Esophagus squamous epithelium (tissue), 5 donors: ENCODE results near the gene NAT8L. TPM values are rescaled to one million over a fixed set of nuclear protein-coding genes. Genes with fewer than 3 reads are reported as not detected.

ENCODE experiments used
- DNase-seq: peaks from one replicate; lab custom pipeline; 2025; lab: John Stamatoyannopoulos, UW
- H3K27ac ChIP-seq, 4 donors: fragments of 200-600 bp; sonication (generic); one replicate each; pipeline ENCODE4 v1.5.1; 2016 to 2019; ENCODE audit warnings: mild to moderate bottlenecking in 1 of 4
- H3K27me3 ChIP-seq, 4 donors: fragments of 200-600 bp; sonication (generic); 1 replicate in 3 of 4; 2 replicates in 1 of 4; pipeline versions ENCODE4 v1.5.1 to v1.6.0; 2017 to 2021; ENCODE audit warnings: antibody characterized with exemption in 1 of 4
- H3K36me3 ChIP-seq, 3 donors: fragments of 200-600 bp; sonication (generic); one replicate each; pipeline ENCODE4 v1.5.1; 2016 to 2019
- H3K4me1 ChIP-seq, 3 donors: fragments of 200-600 bp; sonication (generic); one replicate each; pipeline ENCODE4 v1.5.1; 2017 to 2019
- H3K4me3 ChIP-seq, 4 donors: fragments of 200-600 bp; sonication (generic); 1 replicate in 3 of 4; 2 replicates in 1 of 4; pipeline ENCODE4 v1.5.1; 2016 to 2019; ENCODE audit warnings: mild to moderate bottlenecking in 2 of 4, moderate library complexity in 1 of 4
- H3K9me3 ChIP-seq, 3 donors: fragments of 200-600 bp; sonication (generic); one replicate each; pipeline ENCODE4 v1.5.1; 2016 to 2019
- POLR2A ChIP-seq, 4 donors: fragments of 450-650 bp; IDR thresholded peaks; one replicate each; pipeline ENCODE4 v1.6.1; 2017; ENCODE audit warnings: antibody characterized with exemption in 4 of 4, mild to moderate bottlenecking in 4 of 4, moderate library complexity in 3 of 4
- WGBS, 2 donors: methylation state at CpG; one replicate each; pipeline ENCODE4 v1.1.5; 2018; 5-methylcytosine and 5-hydroxymethylcytosine counted together
- intact Hi-C: fragments of 100-400 bp; cut with DNase I; formaldehyde crosslinking; loops from one replicate; pipeline ENCODE4 v1.15.0; 2022
- total RNA-seq, 4 donors: library from RNA; depleted of rRNA; stranded (reverse); fragments of >200 nt; gene quantifications; one replicate each; pipeline ENCODE4 v1.1.0, GENCODE V29; 2016
- TF ChIP-seq, protein P1 (sequence below), 6 experiments: fragments of 450-650 bp in 4 of 6; fragments of 200-600 bp in 2 of 6; sonication (generic) in 2 of 6; IDR thresholded peaks; one replicate each; pipeline ENCODE4 v1.5.1; 2016 to 2019; ENCODE audit warnings: antibody characterized with exemption in 6 of 6, mild to moderate bottlenecking in 4 of 6, moderate library complexity in 4 of 6
- donor health status: DM: yes; HTN: yes; CAD: no.

Gene NAT8L
- total RNA-seq, 4 donors from 2014 or later, result under 0.01 TPM; not detected in 3

GRCh38 chr4:2080429-2081300 lies 21.5 kb downstream of the NAT8L start:
- H3K27ac ChIP-seq, result no peak overlapping the region
- H3K4me1 ChIP-seq, result no peaks in the 10 kb centered on the region
- H3K27me3 ChIP-seq, result no peaks in the 10 kb centered on the region
- no peaks in the 10 kb centered on the region for H3K36me3 ChIP-seq
- intact Hi-C loops, result no loop called here
- H3K9me3 ChIP-seq, result no peaks in the 10 kb centered on the region
- no peak for TF ChIP-seq POLR2A (IDR thresholded peaks at IDR 0.05)
- TF ChIP-seq, protein P1, sequence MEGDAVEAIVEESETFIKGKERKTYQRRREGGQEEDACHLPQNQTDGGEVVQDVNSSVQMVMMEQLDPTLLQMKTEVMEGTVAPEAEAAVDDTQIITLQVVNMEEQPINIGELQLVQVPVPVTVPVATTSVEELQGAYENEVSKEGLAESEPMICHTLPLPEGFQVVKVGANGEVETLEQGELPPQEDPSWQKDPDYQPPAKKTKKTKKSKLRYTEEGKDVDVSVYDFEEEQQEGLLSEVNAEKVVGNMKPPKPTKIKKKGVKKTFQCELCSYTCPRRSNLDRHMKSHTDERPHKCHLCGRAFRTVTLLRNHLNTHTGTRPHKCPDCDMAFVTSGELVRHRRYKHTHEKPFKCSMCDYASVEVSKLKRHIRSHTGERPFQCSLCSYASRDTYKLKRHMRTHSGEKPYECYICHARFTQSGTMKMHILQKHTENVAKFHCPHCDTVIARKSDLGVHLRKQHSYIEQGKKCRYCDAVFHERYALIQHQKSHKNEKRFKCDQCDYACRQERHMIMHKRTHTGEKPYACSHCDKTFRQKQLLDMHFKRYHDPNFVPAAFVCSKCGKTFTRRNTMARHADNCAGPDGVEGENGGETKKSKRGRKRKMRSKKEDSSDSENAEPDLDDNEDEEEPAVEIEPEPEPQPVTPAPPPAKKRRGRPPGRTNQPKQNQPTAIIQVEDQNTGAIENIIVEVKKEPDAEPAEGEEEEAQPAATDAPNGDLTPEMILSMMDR (IDR thresholded peaks at IDR 0.05), result no peak
- H3K4me3 ChIP-seq, result no peak overlapping the region
- no peak for DNase-seq
- 80 to 90% methylated on average over 4 to 13 of the region's 19 CpGs for WGBS, 2 donors

- WGBS, 2 donors, result 80 to 86% methylated on average over 1 to 10 of the region's 10 CpGs
- DNase-seq, result no peak
- no peaks in the 10 kb centered on the region for H3K9me3 ChIP-seq
- TF ChIP-seq POLR2A (IDR thresholded peaks at IDR 0.05), result no peak
- TF ChIP-seq, protein P1 (IDR thresholded peaks at IDR 0.05), result no peak
- no peak overlapping the region for H3K4me3 ChIP-seq
- H3K27me3 ChIP-seq, result no peaks in the 10 kb centered on the region
- H3K4me1 ChIP-seq, result no peaks in the 10 kb centered on the region
- intact Hi-C loops, result no loop called here
- no peak overlapping the region for H3K27ac ChIP-seq
- H3K36me3 ChIP-seq, result no peaks in the 10 kb centered on the region
These were observed 22.4 kb downstream of the NAT8L start for GRCh38 chr4:2081540-2081939.

- TF ChIP-seq, protein P1 (IDR thresholded peaks at IDR 0.05), result no peak
- TF ChIP-seq POLR2A (IDR thresholded peaks at IDR 0.05), result no peak
- Histone ChIP-seq H3K4me3 (no peak overlapping the region), H3K27ac (no peak overlapping the region), H3K9me3 (no peaks in the 10 kb centered on the region), H3K27me3 (no peaks in the 10 kb centered on the region), H3K36me3 (no peaks in the 10 kb centered on the region), H3K4me1 (no peaks in the 10 kb centered on the region)
- 94% methylated on average over 2 of the region's 3 CpGs; no CpG with 5 or more reads in 1 of the 2 donors for WGBS, 2 donors
- no peak for DNase-seq
- intact Hi-C loops, result no loop called here
These were observed 23.0 kb downstream of the NAT8L start for GRCh38 chr4:2082118-2082517.

GRCh38 chr4:2082627-2083026 lies 23.5 kb downstream of the NAT8L start:
- H3K4me1 ChIP-seq, result no peaks in the 10 kb centered on the region
- no peak for DNase-seq
- H3K9me3 ChIP-seq, result no peaks in the 10 kb centered on the region
- no peak overlapping the region for H3K4me3 ChIP-seq
- intact Hi-C loops, result no loop called here
- WGBS, 2 donors, result 66 to 84% methylated on average over 4 of the region's 4 CpGs
- no peaks in the 10 kb centered on the region for H3K27me3 ChIP-seq
- no peak overlapping the region for H3K27ac ChIP-seq
- TF ChIP-seq, protein P1 (IDR thresholded peaks at IDR 0.05), result no peak
- no peak for TF ChIP-seq POLR2A (IDR thresholded peaks at IDR 0.05)
- no peaks in the 10 kb centered on the region for H3K36me3 ChIP-seq

DNA sequence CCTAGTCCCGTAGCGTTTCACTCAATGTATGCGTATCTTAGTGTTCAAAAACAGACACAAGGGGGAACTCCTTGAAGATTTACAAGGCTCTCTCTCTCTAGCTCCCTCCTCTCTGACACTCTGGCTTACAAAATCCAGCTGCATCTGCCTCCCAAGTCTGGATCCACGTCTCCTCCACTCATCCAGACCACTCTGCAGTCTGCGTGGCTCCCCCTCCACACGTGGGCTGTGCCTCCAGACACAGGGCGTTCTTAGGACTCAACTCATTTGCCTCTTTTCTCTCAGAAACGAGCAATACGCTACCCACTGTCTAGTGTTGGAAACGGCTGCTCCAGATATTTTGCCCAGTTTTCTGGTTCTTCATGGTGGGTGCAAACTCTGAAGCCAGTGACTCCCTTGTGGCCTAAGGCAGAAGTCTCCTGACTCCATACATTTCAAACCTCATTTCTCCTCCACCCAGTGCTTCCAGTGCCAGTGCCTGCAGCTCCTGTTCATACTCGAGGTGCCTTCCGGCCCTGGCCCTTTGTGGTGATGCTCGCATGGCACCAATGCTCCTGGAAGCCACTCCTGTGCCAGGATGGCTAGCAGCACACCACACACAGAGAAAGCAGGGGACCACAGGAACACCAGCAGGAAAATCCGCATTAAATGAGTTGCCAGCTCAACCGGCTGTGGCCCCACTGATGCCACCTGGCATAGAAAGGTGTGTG lies 24.1 kb downstream of the NAT8L start:
- TF ChIP-seq, protein P1 (IDR thresholded peaks at IDR 0.05), result no peak
- TF ChIP-seq POLR2A (IDR thresholded peaks at IDR 0.05), result no peak
- H3K4me3 ChIP-seq, result no peak overlapping the region
- 77 to 85% methylated on average over 14 to 15 of the region's 15 CpGs for whole genome bisulfite sequencing, 2 donors
- DNase-seq, result no peak
- no peaks in the 10 kb centered on the region for H3K4me1 ChIP-seq
- no peaks in the 10 kb centered on the region for H3K27me3 ChIP-seq
- H3K9me3 ChIP-seq, result no peaks in the 10 kb centered on the region
- intact Hi-C loops, result no loop called here
- no peak overlapping the region for H3K27ac ChIP-seq
- no peaks in the 10 kb centered on the region for H3K36me3 ChIP-seq
